Measurements from ENCODE around the gene TEX51.

Gene TEX51

DNA sequence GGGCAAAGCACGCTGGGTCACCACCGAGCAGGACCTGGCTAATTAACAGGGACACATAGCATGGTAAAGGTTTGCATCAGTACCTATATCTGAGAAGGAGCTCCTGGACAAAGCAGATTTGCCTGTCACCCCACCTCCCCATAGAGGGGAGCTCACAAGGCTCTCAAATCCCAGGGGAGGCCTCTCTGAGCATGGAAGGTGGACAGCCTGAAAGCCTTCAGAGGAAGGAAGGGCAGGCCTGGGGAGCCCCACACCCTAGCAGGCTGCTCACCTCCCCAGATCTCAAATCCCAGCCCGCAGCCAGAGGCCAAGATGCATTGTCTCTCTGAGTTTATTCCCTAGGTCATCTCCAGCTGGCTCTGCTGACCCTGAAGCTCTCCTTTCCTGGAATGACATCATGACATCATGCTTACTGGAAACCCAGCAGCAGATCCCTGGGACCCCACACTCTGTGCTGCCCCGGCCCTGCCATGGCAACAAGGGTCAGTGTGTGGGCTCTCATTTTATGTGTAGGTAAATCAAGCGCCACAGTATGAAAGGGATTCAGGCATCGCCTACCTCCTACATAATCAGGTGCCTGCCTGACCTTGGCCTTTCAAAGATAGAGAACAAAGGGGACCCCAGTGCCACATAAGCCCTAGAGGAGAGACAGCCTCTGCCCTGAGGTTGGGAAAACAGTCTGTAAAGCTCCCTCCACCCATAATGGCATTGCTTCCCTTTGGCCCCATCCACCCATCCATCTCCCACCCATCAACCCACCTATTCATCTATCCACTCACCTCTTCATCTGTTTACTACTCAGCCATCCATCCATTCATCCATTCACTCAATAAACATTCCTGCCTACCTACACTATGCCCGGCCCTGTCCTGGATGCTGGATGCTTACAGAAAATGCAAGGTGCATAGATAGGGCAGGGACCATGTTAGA is 15.7 kb upstream of the TEX51 start:
- TF ChIP-seq POLR2A (IDR thresholded peaks at IDR 0.05; ENCODE audit: low read length) = no peak
- no peak for TF ChIP-seq GATA1 (IDR thresholded peaks at IDR 0.05; ENCODE audit: low read depth, low read length)
- no peak for DNase-seq

DNA sequence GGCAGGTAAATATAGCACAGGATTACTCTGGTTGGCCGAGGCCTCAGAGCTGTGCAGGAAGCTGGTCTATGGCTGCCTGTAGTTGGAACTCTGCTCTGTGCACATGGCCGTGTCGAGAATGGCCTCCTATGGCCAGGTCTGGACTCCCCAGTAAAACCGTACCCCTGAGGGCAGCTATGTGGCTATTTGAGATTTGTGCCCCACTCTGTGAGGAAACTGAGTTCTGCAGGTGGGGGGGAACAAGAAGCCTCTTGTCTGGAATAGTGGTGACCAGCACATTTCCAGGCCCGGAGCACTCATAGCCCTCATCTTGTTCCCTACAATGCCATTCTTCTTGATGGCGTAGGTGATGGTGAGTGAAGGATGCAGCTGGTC is 15.0 kb upstream of the TEX51 start:
- DNase-seq = no peak
- no peak for TF ChIP-seq POLR2A (IDR thresholded peaks at IDR 0.05; ENCODE audit: low read length)

DNA sequence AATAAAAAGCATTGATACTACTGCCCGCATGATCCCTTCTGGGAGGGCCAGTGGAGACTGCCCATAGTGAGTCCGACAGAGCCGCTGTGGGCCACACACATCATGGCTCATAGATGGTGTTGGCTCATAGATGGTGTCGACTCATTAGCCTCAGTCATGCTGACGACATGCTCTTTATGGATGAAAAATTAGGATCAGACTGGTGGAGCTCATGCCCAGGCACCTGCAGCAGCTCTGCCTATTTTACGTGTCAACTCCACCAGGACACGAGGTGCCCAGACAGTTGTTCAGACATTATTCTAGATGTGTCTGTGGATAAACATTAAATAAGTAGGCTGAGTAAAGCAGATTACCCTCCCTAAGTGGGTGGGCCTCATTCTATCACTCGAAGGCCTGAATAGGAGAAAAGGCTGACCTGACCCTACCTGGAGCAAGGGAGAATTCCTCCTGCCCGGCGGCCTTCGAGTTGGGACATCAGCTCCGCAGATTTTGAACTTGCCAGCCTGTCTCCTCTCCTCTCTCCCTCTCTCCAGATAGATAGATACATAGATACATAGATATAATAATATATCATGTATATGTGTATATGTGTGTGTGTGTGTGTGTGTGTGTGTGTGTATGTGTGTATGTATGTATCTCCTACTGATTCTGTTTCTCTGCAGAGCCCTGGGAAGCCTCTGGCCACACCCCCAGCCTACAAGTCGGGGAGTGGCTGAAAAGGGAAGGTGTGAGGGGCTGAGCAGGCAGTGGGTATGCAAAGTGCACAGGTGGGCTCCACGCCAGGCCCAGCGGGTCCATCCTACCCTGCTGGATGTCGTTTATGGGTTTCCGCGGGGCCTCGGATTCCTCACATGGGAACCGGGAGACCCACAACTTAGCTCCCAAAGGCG is 13.6 kb upstream of the TEX51 start:
- DNase-seq = no peak
- TF ChIP-seq POLR2A (IDR thresholded peaks at IDR 0.05; ENCODE audit: low read length) (no peak), GATA1 (IDR thresholded peaks at IDR 0.05; ENCODE audit: low read depth, low read length) (no peak)

DNA sequence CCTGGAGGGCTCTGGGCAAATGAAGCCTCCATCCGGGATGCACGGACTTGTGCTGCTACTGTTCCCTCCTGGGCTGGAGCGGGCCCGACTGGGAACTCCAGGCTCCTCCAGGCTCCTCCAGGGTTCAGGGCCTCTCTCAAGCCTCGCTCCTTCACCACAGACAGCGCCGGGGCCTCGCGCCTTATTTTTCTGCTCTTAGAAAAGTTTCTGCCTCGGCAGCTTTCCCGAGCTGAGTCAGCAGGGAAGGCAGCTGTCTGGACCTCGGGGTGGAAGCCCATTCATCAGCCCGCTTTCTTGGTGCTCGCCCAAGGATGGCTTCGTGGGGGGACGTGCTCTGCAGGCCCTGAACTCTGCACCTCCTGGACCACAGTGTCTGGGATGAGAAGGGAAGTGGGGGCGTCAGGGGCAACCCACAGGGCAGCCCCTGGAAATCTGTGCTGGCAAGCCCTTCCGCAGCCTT is 12.9 kb upstream of the TEX51 start:
- no peak for DNase-seq
- TF ChIP-seq GATA1 (IDR thresholded peaks at IDR 0.05; ENCODE audit: low read depth, low read length) (no peak), POLR2A (IDR thresholded peaks at IDR 0.05; ENCODE audit: low read length) (no peak)

DNA sequence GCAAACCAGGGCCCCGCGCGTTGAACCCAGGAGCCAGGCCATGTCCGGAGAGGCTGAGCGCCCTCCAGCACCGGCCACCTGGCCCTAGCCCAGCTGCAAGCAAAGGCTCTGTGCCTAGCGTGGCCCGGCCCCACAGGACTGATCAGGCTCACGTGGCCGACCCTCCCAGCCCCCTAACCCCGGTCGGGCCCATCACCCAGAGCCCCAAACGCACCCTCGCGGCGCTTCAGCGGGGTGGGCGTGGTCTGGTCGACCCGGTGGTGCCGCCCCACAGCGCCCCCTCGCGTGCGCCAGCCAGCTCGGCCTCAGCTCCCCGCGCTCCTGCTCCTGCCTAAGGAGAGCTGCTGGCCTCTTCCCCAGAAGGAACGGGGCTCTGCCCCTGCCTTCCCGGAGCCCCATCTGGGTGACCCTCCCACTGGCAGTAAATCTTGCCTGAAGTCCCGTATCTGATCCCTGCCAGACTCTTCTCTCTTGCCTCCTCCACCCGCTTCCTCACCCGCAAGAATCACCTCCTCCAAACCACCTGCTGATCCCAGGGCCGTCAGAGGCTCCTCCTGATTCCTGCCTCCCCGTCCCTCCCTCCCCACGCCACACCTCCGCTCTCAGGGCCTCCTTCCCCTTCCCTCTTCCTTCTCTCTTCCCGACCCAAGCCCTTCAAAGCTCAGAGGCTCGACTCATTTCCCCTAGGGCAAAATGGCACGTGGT is 12.3 kb upstream of the TEX51 start:
- peak; percentile 68 to 78 for DNase-seq
- TF ChIP-seq POLR2A (IDR thresholded peaks at IDR 0.05; ENCODE audit: low read length) (no peak), GATA1 (IDR thresholded peaks at IDR 0.05; ENCODE audit: low read depth, low read length) (no peak)

DNA sequence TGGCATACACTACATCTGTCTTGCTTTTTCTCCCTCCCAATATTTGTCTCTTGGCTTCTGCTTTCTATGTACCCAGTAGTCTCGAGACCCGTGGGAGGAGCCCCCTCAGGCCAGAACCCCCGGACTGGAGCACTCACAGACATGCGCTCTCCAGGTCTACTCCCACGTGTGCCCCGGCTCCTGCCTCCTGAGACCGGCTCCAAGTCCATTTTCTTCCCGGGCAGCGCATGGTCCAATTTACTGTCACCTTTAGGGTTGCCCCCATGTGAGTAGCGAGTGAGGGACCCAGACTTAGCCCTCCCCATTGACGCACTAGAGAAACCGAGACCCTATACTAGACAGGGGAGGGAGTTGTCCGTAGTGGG is 11.8 kb upstream of the TEX51 start:
- TF ChIP-seq POLR2A (IDR thresholded peaks at IDR 0.05; ENCODE audit: low read length) = no peak
- no peak for TF ChIP-seq GATA1 (IDR thresholded peaks at IDR 0.05; ENCODE audit: low read depth, low read length)

DNA sequence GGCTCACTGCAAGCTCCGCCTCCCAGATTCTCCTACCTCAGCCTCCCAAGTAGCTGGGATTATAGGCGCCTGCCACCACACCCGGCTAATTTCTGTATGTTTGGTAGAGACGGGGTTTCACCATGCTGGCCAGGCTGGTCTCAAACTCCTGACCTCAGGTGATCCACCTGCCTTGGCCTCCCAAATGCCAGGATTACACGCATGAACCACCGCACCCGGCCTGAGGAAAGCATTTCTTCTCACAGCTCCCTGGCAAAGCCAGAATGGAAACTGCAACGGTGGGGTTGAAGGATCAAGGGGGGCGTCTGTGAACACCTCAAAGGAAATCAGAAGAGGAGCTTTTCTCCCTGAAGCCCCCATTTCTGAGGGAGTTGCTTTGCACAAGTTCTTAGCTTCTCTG is 11.2 kb upstream of the TEX51 start:
- TF ChIP-seq GATA1 (IDR thresholded peaks at IDR 0.05; ENCODE audit: low read depth, low read length) (no peak), POLR2A (IDR thresholded peaks at IDR 0.05; ENCODE audit: low read length) (no peak)
- DNase-seq = no peak

More for the DNA sequence above, 11.8 kb upstream of the TEX51 start:
- no peak for DNase-seq

DNA sequence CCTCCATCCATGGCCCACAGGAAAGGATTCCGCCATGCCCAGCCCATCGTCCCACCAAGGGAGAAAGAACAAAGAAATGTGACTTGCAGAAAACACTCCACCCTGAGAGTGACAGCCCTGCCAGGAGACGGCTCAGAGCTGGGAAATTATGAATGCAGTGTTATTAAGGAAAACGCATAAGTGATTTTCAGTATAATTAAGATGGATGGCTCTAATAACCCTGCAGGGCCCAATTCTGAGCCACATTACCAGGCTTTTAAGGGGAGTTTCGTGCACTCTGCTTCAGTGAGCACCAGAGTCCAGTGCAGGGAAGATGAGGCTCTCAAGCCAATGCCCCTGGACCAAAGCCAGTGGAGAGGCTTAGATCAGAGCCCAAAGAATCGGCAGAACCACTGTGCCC is 10.6 kb upstream of the TEX51 start:
- no peak for DNase-seq
- no peak for TF ChIP-seq POLR2A (IDR thresholded peaks at IDR 0.05; ENCODE audit: low read length)
- no peak for TF ChIP-seq GATA1 (IDR thresholded peaks at IDR 0.05; ENCODE audit: low read depth, low read length)

DNA sequence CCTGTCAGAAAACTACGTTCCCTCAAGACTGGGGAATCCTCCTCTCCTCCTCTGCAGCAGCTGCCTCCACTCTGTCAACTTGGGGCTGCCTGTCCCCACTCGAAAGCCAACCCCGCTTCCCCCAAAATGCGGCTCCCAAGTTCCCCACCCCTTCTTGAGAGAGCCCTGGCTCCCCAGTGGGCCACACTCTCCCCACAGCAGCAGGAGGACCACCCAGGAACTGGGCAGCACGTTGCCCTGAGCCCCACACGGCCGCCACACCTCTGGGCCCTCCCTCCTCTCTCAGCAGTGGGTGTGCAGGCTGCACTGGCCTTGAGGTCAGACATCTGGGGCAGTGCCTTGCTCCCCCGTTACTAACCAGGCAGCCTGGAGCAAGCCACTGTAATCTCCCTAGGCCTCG is 9.6 kb upstream of the TEX51 start:
- TF ChIP-seq POLR2A (IDR thresholded peaks at IDR 0.05; ENCODE audit: low read length) = no peak
- TF ChIP-seq GATA1 (IDR thresholded peaks at IDR 0.05; ENCODE audit: low read depth, low read length) = no peak
- DNase-seq = no peak

DNA sequence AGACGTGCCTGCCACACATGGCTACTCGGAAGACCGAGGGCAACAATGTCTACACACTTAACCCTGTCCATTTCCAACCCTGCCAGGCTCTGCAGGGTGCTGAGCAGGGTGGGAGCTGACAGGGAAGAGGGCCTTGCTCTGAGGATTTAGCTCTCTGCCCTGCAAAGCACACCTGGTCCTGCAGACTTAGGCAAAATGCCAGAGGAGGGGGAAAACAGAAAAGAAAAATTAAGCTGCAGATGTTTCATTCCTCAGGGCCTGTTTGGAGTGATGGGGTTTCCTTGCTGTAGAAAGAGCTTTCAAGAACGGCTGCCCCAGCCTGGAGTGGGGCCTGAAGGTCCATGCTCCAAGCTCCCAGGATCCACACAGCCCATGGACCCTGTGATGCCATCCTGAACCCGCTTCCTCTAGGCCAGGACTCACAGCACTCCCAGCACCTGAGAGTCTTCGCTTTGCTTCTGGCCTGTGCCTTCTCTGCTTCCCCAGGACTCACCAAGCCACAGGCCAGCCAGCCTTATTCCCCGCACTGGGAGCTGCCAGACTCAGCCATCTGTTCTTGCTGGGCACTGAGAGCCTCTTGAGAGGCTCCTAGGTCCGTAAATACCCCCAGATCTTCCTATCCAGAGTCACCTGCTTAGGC is 9.1 kb upstream of the TEX51 start:
- TF ChIP-seq POLR2A (IDR thresholded peaks at IDR 0.05; ENCODE audit: low read length) = no peak
- TF ChIP-seq GATA1 (IDR thresholded peaks at IDR 0.05; ENCODE audit: low read depth, low read length) = no peak
- DNase-seq = no peak

DNA sequence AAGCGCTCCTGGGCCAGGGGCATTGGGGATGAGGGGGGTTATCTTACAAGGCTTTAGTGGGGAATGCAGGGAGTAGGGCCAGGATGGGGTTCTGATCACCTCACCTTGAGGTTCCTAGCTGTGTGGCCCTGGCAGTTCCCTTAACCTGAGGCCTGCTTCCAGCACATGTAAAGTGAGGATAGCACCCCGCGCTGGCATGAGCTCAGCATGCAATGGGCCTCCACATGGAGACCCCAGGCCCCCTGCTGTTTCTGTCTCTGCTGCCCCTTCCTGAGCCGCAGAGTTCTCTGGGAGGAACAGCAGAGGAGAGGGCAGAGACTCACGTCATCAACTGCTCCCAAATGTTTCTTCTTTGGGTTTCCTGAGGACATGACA is 8.6 kb upstream of the TEX51 start:
- DNase-seq = no peak
- TF ChIP-seq POLR2A (IDR thresholded peaks at IDR 0.05; ENCODE audit: low read length) (no peak), GATA1 (IDR thresholded peaks at IDR 0.05; ENCODE audit: low read depth, low read length) (no peak)

DNA sequence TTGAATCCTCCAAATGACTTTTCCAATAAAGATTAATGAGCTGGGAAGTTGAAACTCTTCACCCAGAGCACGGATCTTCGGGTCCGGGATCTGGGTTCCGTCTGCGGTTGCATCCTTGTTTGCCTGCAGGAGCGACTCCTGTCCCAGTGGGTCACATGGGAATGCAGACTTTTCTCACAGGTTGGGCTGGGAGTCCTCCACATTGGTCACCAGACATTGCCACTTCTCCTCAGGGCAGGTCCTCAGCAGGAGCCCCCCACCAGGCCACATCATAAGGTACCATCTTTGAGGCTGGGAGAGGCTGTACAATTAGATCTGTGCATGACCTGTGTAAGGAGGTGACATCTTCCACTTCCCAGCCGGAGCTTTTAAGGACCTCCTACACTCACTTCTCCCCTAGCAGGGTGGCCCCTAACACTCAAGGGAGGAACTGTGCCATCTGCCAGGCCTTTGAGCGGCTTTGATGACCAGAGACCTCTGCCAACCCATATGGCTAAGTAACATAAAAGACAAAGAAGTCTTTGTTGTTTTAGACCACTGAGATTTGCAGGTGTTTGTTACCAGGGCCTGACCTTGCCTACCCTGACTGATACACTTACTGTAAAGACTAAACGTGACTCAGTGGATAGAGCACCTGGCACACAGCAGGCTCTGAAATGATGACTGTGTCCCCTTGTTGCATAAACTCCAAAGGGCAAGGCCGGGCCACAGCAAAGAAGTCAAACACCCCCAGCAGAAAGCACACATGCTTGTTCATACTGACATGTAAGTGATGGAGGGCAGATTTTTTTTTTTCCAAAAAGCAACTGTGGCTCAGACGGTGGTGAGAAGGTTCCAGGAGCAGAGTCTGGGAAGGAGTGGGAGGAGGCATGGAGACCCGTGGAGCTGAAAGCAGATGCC is 7.9 kb upstream of the TEX51 start:
- no peak for DNase-seq
- no peak for TF ChIP-seq GATA1 (IDR thresholded peaks at IDR 0.05; ENCODE audit: low read depth, low read length)
- no peak for TF ChIP-seq POLR2A (IDR thresholded peaks at IDR 0.05; ENCODE audit: low read length)

Data from erythroblast (primary cell).